Keratinocyte (primary cell): Measurements from ENCODE around the gene TDRD9.

Experiments used
- EZH2 ChIP-seq: IDR thresholded peaks from one replicate; pipeline ENCODE4 v1.6.1; 2012; ENCODE audit warnings: inconsistent platforms, mild to moderate bottlenecking, low read length, moderate library complexity
- TF ChIP-seq, protein P1 (sequence below), 3 experiments: IDR thresholded peaks in 1 of 3; conservative IDR thresholded peaks in 1 of 3; optimal IDR thresholded peaks in 1 of 3; 2 replicates in 2 of 3; 3 replicates in 1 of 3; pipeline versions ENCODE3 to v1.5.1; 2011; ENCODE audit warnings: low read length in 3 of 3, mild to moderate bottlenecking in 3 of 3, moderate library complexity in 2 of 3, control low read depth in 1 of 3, inconsistent platforms in 1 of 3; ENCODE audit not compliant: insufficient read depth in 2 of 3; ENCODE audit errors: extremely low read depth in 1 of 3

GRCh38 chr14:104095426-104096310 is 167.4 kb downstream of the TDRD9 start:
- TF ChIP-seq, protein P1, sequence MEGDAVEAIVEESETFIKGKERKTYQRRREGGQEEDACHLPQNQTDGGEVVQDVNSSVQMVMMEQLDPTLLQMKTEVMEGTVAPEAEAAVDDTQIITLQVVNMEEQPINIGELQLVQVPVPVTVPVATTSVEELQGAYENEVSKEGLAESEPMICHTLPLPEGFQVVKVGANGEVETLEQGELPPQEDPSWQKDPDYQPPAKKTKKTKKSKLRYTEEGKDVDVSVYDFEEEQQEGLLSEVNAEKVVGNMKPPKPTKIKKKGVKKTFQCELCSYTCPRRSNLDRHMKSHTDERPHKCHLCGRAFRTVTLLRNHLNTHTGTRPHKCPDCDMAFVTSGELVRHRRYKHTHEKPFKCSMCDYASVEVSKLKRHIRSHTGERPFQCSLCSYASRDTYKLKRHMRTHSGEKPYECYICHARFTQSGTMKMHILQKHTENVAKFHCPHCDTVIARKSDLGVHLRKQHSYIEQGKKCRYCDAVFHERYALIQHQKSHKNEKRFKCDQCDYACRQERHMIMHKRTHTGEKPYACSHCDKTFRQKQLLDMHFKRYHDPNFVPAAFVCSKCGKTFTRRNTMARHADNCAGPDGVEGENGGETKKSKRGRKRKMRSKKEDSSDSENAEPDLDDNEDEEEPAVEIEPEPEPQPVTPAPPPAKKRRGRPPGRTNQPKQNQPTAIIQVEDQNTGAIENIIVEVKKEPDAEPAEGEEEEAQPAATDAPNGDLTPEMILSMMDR (optimal IDR thresholded peaks at IDR 0.05 in 1 of 3, IDR thresholded peaks at IDR 0.05 in 1 of 3, conservative IDR thresholded peaks at IDR 0.05 in 1 of 3; ENCODE audit: extremely low read depth in 1 of 3, insufficient read depth in 2 of 3, low read length in 3 of 3) = no peak
- TF ChIP-seq EZH2 = no peak
